DOHH2 (cell line): Measurements from ENCODE around the gene HDAC4.

Source experiments
- H3F3A ChIP-seq: fragments of 200-600 bp; sonication (generic), shearing (Covaris generic); 2 replicates; pipeline ENCODE4 v1.6.0; 2016; ENCODE audit warnings: antibody characterized with exemption, mild to moderate bottlenecking; ENCODE audit not compliant: control insufficient read depth, insufficient read depth
- H3K27ac ChIP-seq: fragments of 200-600 bp; sonication (generic); 2 replicates; pipeline ENCODE4 v1.5.1; 2014; ENCODE audit warnings: low read depth, mild to moderate bottlenecking, low read length, moderate library complexity
- H3K27me3 ChIP-seq: fragments of 200-600 bp; sonication (generic); 2 replicates; pipeline ENCODE4 v1.6.1; 2014; ENCODE audit warnings: mild to moderate bottlenecking, low read length, mixed read lengths; ENCODE audit not compliant: control insufficient read depth
- H3K36me3 ChIP-seq: fragments of 200-600 bp; sonication (generic); 2 replicates; pipeline ENCODE4 v1.6.1; 2014; ENCODE audit warnings: mild to moderate bottlenecking, low read length, moderate library complexity, mixed read lengths; ENCODE audit not compliant: control insufficient read depth
- H3K4me1 ChIP-seq: fragments of 200-600 bp; sonication (generic); 2 replicates; pipeline ENCODE4 v1.6.1; 2014; ENCODE audit warnings: mild to moderate bottlenecking, low read length, mixed read lengths; ENCODE audit not compliant: control insufficient read depth
- H3K4me2 ChIP-seq: fragments of 200-600 bp; sonication (generic); 2 replicates; pipeline ENCODE4 v1.6.0; 2014; ENCODE audit warnings: mild to moderate bottlenecking, low read length, moderate library complexity
- H3K4me3 ChIP-seq: fragments of 200-600 bp; sonication (generic); 2 replicates; pipeline ENCODE4 v1.5.1; 2014; ENCODE audit warnings: mild to moderate bottlenecking, low read length, mixed read lengths
- H3K79me2 ChIP-seq: fragments of 200-600 bp; sonication (generic); 2 replicates; pipeline ENCODE4 v1.6.1; 2014; ENCODE audit warnings: mild to moderate bottlenecking, low read length, mixed read lengths; ENCODE audit not compliant: control insufficient read depth
- H3K9me2 ChIP-seq: fragments of 200-600 bp; sonication (generic); replicated peaks from 2 replicates; pipeline ENCODE4 v1.6.1; 2014; ENCODE audit warnings: mild to moderate bottlenecking, low read length, mixed read lengths; ENCODE audit not compliant: control insufficient read depth
- H3K9me3 ChIP-seq: fragments of 200-600 bp; sonication (generic); 2 replicates; pipeline ENCODE4 v1.6.1; 2014; ENCODE audit warnings: antibody characterized with exemption, low read length, mixed read lengths; ENCODE audit not compliant: control insufficient read depth, insufficient read depth
- H4K20me1 ChIP-seq: fragments of 200-600 bp; sonication (generic); 2 replicates; pipeline ENCODE4 v1.6.0; 2014; ENCODE audit warnings: low read depth, mild to moderate bottlenecking, antibody characterized with exemption, low read length, moderate library complexity; ENCODE audit not compliant: control insufficient read depth, insufficient read depth
- EZH2phosphoT487 ChIP-seq: fragments of 200-600 bp; sonication (generic); IDR thresholded peaks from 2 replicates; pipeline ENCODE4 v1.6.1; 2017; ENCODE audit warnings: borderline replicate concordance, mild to moderate bottlenecking, antibody characterized with exemption, low read length, moderate library complexity, mixed read lengths
- TF ChIP-seq, protein P1 (sequence below): fragments of 200-600 bp; sonication (generic); IDR thresholded peaks from one replicate; pipeline ENCODE4 v1.5.1; 2014; ENCODE audit warnings: antibody characterized with exemption, mild to moderate bottlenecking, low read depth, low read length; ENCODE audit not compliant: poor library complexity, severe bottlenecking

Gene HDAC4

DNA sequence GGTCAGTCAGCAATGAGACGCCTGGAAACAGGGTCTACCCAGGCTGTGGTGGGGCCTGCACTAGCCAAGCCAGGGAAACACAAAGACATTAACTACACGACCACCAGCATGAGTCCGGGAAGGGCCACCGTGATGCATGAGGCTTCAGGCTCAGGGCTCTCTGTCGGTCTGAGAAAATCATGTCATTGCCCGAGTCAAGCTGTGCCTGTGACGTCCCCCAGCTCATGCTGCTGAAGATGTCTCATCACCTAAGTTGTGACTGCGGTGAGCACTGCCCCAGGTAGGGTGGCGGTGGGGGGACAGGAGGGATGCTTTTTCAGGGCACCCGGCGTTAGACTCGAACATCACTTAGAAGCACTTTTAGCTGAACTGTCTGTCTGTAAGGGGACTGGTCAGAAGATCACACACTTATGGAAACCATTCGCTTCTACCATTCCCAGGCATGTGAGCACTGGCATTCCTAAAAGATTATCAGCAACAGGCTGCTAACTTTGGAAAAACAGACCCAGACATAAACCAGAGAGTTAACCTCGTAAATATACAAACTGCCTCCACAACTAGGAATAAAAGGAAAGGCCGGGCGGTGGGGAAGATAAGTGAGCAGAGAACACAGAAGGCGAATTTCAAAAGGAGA lies 234.5 kb downstream of the HDAC4 start:
- Histone ChIP-seq H4K20me1 (no peaks in the 10 kb centered on the region), H3K27me3 (no peaks in the 10 kb centered on the region), H3K27ac (no peak overlapping the region), H3K4me3 (no peak overlapping the region), H3F3A (no peaks in the 10 kb centered on the region), H3K79me2 (no peaks in the 10 kb centered on the region), H3K4me2 (no peak overlapping the region), H3K36me3 (no peaks in the 10 kb centered on the region), H3K4me1 (no peaks in the 10 kb centered on the region), H3K9me3 (peaks cover 3% of the 10 kb centered on the region; the same call in 1 of the 2 replicates), H3K9me2 (no peaks in the 10 kb centered on the region)
- TF ChIP-seq EZH2phosphoT487 = no peak
- TF ChIP-seq, protein P1, sequence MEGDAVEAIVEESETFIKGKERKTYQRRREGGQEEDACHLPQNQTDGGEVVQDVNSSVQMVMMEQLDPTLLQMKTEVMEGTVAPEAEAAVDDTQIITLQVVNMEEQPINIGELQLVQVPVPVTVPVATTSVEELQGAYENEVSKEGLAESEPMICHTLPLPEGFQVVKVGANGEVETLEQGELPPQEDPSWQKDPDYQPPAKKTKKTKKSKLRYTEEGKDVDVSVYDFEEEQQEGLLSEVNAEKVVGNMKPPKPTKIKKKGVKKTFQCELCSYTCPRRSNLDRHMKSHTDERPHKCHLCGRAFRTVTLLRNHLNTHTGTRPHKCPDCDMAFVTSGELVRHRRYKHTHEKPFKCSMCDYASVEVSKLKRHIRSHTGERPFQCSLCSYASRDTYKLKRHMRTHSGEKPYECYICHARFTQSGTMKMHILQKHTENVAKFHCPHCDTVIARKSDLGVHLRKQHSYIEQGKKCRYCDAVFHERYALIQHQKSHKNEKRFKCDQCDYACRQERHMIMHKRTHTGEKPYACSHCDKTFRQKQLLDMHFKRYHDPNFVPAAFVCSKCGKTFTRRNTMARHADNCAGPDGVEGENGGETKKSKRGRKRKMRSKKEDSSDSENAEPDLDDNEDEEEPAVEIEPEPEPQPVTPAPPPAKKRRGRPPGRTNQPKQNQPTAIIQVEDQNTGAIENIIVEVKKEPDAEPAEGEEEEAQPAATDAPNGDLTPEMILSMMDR = no peak

GRCh38 chr2:239165206-239165831 lies 235.5 kb downstream of the HDAC4 start:
- Histone ChIP-seq H3F3A (no peaks in the 10 kb centered on the region), H3K27me3 (no peaks in the 10 kb centered on the region), H3K4me3 (no peak overlapping the region), H3K36me3 (no peaks in the 10 kb centered on the region), H4K20me1 (no peaks in the 10 kb centered on the region), H3K4me2 (no peak overlapping the region), H3K9me3 (no peaks in the 10 kb centered on the region), H3K4me1 (no peaks in the 10 kb centered on the region), H3K27ac (no peak overlapping the region), H3K9me2 (no peaks in the 10 kb centered on the region), H3K79me2 (no peaks in the 10 kb centered on the region)
- TF ChIP-seq EZH2phosphoT487 = no peak
- TF ChIP-seq, protein P1 = no peak

GRCh38 chr2:239164335-239164871 lies 236.4 kb downstream of the HDAC4 start:
- no peak overlapping the region for H3K27ac ChIP-seq
- no peak overlapping the region for H3K4me2 ChIP-seq

More at GRCh38 chr2:239164335-239164871, 236.4 kb downstream of the HDAC4 start:
- Histone ChIP-seq H3K4me1 (no peaks in the 10 kb centered on the region), H3K36me3 (no peaks in the 10 kb centered on the region), H4K20me1 (no peaks in the 10 kb centered on the region), H3K79me2 (no peaks in the 10 kb centered on the region), H3K9me2 (no peaks in the 10 kb centered on the region), H3K4me3 (no peak overlapping the region), H3K9me3 (no peaks in the 10 kb centered on the region), H3K27me3 (no peaks in the 10 kb centered on the region), H3F3A (no peaks in the 10 kb centered on the region)
- TF ChIP-seq, protein P1 = no peak
- TF ChIP-seq EZH2phosphoT487 = no peak
